GM19467 (cell line): Measurements from ENCODE around the gene SUN1.
"Not testable (repeated sequence)": the region's sequence is repeated elsewhere in the genome, so short reads cannot be mapped to it uniquely, and the experiment has no call there.

Source experiments
- ATAC-seq: cut with Tn5 transposase; IDR thresholded peaks from one replicate; pipeline ENCODE4 v1.9.1; 2021; ENCODE audit warnings: mild to moderate bottlenecking, moderate library complexity; ENCODE audit not compliant: unreplicated experiment

The SUN1 gene

GRCh38 chr7:834277-834676 lies 2.0 kb downstream of the SUN1 start:
- no peak for ATAC-seq

GRCh38 chr7:835021-835420 lies 2.7 kb downstream of the SUN1 start:
- no peak for ATAC-seq

DNA sequence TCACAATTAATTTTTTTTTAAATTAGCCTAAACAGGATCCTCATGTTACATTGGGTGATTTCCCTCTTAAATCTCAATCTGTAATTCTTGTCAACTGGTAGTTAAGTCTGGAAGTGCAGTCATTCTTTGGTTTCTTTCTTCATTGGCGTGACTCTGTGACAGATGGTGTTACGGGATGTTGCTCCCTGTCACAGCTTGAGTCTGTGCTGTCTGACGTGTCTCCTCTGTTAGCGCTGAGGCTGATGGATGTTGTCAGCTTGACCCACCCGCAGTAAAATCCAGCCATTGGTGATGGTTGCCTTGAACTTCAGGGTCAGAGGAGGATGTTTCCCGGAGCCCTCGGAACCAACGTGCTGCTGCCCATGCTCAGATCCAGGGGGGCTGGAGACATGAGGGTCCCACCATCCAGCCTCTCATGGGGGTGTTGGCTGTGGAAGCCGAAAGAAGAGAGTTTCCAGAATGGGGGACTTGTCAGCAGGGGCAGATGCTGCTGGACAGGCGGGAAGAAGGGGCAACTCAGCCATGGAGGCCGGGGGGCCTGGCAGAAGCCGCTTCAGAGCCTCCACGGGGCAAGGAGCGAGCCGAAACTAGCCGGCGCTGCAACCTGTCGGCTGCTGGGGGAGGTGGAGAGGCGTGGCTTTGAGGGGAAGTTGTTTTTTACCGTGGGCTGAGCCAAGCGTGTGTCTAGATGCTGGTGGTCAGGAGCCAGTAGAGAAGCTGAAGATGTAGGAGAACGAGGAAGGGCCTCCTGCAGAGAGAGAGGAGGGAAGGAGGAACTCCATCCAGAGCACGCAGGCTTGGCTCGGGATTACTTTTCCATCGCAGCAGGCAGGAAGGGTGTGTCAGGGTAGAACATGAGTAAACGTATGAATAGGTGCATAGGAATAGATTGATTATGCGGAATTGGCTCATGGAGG lies 3.5 kb downstream of the SUN1 start:
- no peak for ATAC-seq

DNA sequence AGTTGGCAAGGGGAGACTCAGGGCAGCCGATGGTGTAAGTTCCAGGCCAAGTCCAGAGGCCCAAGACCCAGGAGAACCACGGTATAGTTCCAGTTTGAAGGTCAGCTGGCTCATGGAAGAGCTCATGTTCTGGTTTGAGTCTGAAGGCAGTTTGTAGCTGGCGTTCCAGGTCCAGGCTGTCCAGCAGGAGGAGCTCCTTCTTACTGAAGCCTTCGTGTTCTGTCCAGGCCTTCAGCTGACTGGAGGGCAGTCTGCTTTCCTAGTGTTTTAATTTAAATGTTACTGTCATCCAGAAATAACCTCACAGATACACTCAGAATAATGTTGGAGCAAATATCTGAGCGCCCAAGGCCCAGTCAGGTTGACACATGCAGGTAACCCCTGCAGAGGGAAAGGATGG lies 4.2 kb downstream of the SUN1 start:
- no peak for ATAC-seq

DNA sequence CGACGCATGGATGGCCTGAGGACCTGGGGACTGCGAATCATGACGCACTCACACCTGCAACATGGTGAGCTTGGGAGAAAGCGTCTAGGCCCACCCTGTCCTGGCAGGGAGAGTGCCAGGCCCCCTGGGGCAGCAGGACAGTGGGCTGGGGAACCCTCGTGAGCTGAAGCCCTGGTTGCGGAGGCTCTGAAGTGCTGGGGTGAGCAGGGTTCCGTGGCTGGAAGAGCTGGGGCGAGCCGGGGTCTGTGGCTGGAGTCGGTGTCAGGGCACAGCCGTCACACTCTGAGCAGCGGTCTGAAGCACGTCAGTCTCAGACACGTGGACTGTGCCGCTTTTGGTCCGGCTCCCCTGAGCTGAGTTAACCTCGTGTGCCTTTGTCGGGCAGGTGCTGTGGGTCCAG lies 4.7 kb downstream of the SUN1 start:
- no peak for ATAC-seq

GRCh38 chr7:840001-840600 lies 7.8 kb downstream of the SUN1 start:
- no peak for ATAC-seq

- no peak for ATAC-seq
These were observed 9.7 kb downstream of the SUN1 start for GRCh38 chr7:841943-842342.

- no peak for ATAC-seq
These were observed 10.3 kb downstream of the SUN1 start for GRCh38 chr7:842431-843031.

DNA sequence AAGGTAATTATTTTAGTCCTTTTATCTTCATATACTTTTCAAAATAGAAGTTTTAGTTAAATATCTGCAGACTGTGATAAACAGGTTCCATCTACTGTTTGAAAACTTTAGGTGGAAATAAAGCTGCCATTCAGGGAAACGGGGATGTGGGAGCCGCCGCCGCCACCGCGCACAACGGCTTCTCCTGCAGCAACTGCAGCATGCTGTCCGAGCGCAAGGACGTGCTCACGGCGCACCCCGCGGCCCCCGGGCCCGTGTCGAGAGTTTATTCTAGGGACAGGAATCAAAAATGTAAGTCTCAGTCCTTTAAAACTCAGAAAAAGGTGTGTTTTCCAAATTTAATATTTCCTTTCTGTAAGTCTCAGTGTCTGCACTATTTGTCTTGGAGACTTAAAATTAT lies 11.0 kb downstream of the SUN1 start:
- no peak for ATAC-seq

DNA sequence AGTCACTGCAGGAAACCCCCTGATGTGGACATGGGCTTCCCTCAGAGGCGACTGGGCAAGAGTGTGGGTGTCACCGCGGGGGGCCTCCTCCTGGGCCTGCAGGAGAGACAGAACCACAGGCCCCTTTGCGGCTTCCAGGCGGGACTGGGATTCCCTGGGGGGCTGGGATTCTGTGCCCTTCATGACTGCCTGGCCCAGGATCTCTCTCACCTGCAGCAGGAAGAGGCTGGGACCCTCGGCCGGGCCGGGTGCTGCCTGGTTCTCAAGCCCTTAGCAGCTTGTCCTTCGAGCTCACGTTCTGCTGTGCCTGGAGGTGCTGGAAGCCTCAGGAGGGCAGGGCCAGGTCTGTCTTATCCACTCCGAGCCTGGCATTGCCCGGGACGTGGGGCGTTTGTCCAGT lies 11.8 kb downstream of the SUN1 start:
- ATAC-seq: no peak

DNA sequence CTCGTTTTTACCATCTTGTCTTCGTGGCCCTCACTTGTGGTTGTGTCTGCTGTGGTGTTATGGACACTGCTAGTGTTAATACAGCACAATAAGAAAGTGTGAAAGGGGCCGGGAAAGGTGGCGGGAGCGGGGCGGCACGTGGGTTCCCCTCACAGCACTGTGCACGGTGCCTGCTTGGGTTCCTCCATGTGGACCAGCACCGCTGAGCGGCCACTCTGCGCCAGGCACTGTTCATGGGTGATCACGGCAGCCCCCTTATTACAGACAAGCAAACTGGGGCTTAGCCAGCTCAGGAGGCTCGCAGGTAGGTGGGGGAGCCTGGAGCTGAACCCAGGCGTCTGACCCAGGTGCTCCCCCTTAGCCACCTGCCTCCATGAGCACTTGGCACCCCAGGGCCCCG lies 12.2 kb downstream of the SUN1 start:
- no peak for ATAC-seq

GRCh38 chr7:845091-845490 lies 12.8 kb downstream of the SUN1 start:
- no peak for ATAC-seq

- ATAC-seq: no peak
These were observed 13.5 kb downstream of the SUN1 start for GRCh38 chr7:845731-846130.

DNA sequence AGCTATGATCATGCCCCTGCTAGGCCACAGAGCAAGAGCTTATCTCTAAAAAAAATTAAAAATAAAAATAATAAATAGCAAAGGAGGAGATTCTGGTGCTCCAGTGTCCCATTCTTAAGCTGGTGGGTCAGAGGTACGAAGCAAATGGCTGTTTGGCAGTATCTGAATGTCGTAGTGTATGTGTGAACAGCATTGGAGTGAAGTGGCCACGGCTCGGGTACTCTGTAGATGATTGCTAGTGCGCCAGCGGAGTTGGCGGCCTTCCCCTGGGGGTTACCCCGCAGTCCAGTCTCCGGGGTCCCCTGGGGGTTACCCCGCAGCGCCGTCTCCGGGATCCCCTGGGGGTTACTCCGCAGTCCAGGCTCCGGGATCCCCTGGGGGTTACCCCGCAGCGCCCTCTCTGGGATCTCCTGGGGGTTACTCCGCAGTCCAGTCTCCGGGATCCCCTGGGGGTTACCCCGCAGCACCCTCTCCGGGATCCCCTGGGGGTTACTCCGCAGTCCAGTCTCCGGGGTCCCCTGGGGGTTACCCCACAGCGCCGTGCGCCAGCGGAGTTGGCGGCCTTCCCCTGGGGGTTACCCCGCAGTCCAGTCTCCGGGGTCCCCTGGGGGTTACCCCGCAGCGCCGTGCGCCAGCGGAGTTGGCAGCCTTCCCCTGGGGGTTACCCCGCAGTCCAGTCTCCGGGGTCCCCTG lies 14.8 kb downstream of the SUN1 start:
- not testable (repeated sequence) for ATAC-seq

DNA sequence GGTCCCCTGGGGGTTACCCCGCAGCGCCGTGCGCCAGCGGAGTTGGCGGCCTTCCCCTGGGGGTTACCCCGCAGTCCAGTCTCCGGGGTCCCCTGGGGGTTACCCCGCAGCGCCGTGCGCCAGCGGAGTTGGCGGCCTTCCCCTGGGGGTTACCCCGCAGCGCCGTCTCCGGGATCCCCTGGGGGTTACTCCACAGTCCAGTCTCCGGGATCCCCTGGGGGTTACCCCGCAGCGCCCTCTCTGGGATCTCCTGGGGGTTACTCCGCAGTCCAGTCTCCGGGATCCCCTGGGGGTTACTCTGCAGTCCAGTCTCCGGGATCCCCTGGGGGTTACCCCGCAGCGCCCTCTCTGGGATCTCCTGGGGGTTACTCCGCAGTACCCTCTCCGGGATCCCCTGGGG lies 15.5 kb downstream of the SUN1 start:
- not testable (repeated sequence) for ATAC-seq

DNA sequence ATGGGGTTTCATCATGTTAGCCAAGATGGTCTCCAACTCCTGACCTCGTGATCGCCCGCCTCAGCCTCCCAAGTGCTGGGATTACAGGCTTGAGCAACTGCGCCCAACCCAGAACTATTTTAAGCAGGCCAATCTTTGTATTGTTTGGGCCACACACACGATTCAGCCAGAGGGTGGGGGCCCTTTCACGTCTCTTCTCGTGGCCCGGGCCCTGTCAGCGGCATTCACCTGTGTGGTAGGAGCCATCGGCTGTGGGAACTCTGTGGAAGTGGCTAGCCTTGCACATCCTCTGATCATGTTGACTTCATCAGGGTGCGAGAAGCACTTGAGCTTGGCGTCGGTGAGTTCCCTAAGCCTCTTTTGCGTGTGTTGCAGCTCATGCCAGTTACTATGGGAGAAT lies 16.9 kb downstream of the SUN1 start:
- ATAC-seq: no peak

- no peak for ATAC-seq
These were observed 17.5 kb downstream of the SUN1 start for GRCh38 chr7:849781-850180.

GRCh38 chr7:851204-851603 lies 18.9 kb downstream of the SUN1 start:
- no peak for ATAC-seq

DNA sequence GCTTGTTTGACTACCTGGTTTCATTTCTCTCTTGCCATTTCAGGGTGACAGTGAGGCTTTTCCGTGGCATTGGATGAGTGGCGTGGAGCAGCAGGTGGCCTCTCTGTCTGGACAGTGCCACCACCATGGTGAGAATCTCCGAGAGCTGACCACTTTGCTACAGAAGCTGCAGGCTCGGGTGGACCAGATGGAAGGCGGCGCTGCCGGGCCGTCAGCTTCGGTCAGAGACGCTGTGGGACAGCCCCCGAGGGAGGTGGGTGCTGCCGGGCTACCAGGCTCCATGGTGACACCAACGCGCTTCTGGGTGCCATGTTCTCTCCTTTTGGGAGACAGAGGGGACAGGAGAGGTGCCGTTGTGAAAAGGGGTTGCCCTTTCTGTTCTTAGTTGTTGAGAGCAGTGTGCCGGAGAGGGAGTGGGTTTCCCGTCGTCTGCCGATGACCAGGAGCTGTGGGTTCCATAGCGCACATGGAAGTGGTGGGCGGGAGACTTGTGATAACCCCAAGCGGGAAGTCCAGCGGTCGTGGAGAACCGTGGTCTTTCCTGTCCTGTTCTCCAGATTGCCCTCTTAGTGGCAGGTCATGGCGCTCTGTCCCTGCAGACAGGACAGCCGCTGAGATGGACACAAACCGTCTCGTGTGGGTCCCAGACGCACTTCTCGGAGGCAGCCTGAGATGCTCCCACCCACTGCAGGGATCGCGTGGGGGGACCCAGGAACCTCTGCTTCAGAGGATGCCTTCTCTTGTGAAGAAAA lies 21.3 kb downstream of the SUN1 start:
- no peak for ATAC-seq

DNA sequence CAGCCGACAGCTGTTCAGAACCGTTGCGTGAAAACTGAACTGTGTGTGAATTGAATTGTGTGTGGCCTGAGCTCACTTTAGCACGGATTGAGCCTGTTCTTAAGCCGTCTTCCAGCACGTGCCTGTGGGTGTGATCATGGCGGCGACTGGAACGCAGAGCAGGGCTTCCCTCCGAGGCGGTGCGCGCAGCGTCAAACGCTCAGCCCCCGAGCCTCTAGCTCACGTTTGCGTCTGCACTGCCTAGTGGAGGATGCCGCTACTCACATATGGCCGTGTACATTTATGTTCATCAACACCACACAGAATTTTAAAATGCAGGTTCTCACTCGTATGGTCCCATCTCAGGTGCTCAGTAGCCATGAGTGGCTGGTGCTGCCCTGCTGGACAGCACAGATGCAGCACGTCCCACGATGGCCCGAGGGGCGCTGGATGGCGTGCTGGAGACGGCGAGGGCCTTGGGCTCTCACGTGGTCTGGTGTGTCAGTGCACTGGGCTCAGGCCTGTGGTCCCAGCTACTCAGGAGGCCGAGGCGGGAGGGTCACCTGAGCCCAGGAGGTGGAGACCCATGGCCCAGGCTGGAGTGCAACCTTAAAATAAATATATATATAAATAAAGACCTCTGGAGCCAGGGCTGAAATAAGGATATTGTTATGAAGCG lies 22.0 kb downstream of the SUN1 start:
- no peak for ATAC-seq
